ENCODE results near the gene PTPRD. TPM values are rescaled to one million over a fixed set of nuclear protein-coding genes. Genes with fewer than 3 reads are reported as not detected.

PTPRD gene
- total RNA-seq, 1 donor from 2014 or later = 532 TPM

DNA sequence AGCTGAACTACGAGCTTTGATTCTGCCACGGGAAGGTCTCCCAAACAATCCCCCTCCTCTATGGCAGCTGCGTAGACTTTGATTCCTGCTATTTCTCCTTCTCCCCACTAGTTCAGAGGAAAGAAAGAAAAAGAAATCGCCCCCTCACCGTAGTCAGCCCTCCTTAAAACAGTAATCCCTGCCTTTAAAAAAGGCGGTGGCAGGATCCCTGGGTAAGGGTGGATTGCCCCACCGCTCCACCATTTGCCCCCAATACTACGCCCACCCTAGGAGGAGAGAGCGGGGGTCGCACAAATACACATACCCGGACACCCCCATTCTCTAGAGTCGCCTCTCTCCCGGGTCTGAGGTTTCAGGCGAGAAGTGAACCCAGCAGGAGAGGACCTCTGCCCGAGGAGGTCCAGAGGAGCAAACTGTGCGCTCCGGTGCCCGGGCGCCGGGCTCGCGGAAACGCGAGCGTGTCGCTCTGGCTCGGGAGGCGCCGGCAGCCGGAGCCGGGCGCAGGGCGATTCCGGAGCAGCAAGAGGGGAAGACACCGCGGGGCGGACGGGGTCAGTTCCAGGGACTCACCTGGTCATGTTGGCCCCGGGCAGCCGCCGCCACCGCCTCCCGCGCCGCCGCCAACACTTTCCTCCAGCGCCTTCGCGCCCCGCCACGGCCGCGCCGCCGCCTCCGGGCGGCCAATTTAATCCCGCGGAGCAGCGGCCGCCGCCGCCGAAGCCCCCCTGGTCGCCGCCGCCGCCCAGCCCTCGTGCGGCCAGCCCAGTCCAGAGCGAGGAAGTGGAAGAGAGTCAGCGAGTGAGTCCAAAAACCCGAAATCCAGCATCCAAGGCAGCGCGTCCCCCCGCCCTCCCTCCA lies 1755.5 kb downstream of the PTPRD start:
- Mint-ChIP-seq H3K27ac (ENCODE audit: unreplicated experiment) (peak overlapping the region; percentile 87), H3K4me1 (ENCODE audit: low read depth, unreplicated experiment) (peaks cover 44% of the 10 kb centered on the region), H3K36me3 (ENCODE audit: unreplicated experiment) (no peaks in the 10 kb centered on the region), H3K4me3 (ENCODE audit: unreplicated experiment) (peak overlapping the region; percentile 94), H3K27me3 (ENCODE audit: unreplicated experiment) (peaks cover 24% of the 10 kb centered on the region), H3K9me3 (ENCODE audit: unreplicated experiment) (peaks cover 22% of the 10 kb centered on the region)
- DNase-seq = no peak
- TF ChIP-seq, protein P1, sequence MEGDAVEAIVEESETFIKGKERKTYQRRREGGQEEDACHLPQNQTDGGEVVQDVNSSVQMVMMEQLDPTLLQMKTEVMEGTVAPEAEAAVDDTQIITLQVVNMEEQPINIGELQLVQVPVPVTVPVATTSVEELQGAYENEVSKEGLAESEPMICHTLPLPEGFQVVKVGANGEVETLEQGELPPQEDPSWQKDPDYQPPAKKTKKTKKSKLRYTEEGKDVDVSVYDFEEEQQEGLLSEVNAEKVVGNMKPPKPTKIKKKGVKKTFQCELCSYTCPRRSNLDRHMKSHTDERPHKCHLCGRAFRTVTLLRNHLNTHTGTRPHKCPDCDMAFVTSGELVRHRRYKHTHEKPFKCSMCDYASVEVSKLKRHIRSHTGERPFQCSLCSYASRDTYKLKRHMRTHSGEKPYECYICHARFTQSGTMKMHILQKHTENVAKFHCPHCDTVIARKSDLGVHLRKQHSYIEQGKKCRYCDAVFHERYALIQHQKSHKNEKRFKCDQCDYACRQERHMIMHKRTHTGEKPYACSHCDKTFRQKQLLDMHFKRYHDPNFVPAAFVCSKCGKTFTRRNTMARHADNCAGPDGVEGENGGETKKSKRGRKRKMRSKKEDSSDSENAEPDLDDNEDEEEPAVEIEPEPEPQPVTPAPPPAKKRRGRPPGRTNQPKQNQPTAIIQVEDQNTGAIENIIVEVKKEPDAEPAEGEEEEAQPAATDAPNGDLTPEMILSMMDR (IDR thresholded peaks at IDR 0.05; ENCODE audit: partially characterized antibody, unreplicated experiment) = no peak

DNA sequence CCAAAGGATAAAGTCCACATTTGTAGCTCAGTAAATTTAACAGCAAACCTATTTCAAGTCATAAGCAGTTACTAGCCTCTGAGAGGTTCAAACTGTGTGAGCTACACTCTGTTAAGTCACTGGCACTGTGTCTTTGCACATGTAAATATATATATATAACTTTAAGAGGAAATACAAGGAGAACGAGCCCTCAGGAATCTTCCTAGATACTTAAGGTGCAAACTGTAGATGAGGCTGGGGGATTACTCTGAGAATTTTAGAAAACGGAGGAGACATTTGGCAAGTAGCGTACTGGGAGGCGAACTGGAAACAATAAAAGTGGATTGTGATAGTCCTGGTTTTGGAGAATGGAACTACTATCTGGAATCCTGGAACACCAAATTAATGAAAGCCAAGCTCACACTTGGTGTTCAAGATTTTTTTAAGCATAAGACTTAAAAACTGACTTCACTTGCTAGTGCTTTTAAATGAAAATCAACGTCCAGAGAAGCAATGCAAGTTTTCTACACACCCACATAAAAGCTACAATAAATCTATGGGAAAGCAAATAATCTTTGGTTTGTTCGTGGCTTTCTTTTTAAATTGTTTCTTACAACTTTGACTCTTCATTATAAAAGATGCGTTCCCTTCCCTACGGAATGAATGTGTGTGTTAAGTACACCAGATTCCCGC lies 1756.3 kb downstream of the PTPRD start:
- Mint-ChIP-seq H3K4me1 (ENCODE audit: low read depth, unreplicated experiment) (peaks cover 44% of the 10 kb centered on the region), H3K27me3 (ENCODE audit: unreplicated experiment) (peaks cover 24% of the 10 kb centered on the region), H3K36me3 (ENCODE audit: unreplicated experiment) (no peaks in the 10 kb centered on the region), H3K4me3 (ENCODE audit: unreplicated experiment) (peak overlapping the region; percentile 94), H3K27ac (ENCODE audit: unreplicated experiment) (peak overlapping the region; percentile 87), H3K9me3 (ENCODE audit: unreplicated experiment) (peaks cover 22% of the 10 kb centered on the region)
- DNase-seq = no peak
- TF ChIP-seq, protein P1 (IDR thresholded peaks at IDR 0.05; ENCODE audit: partially characterized antibody, unreplicated experiment) = no peak

DNA sequence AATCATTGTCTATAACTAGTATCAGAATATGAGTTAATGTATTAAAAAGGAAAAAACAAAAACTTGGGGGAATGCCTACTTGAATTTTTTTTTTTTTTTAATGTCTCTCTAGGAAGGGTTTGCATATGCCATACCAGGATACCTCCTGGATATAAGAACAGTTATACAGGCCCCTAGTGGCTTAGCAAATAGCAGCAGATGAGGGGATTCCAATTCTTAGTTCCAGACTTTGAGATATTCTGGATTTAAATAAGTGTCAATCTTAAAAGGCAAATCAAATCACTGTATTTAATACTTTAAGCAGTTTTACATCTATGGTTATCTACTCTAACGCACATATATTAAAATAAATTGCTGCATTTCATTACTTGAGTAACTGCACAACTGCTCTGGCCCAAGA lies 1757.8 kb downstream of the PTPRD start:
- DNase-seq = no peak
- H3K4me1 Mint-ChIP-seq (ENCODE audit: low read depth, unreplicated experiment) = peaks cover 53% of the 10 kb centered on the region
- no peaks in the 10 kb centered on the region for H3K36me3 Mint-ChIP-seq (ENCODE audit: unreplicated experiment)
- TF ChIP-seq, protein P1 (IDR thresholded peaks at IDR 0.05; ENCODE audit: partially characterized antibody, unreplicated experiment) = peak; percentile 45
- peaks cover 24% of the 10 kb centered on the region for H3K27me3 Mint-ChIP-seq (ENCODE audit: unreplicated experiment)
- peak overlapping the region; percentile 83 for H3K27ac Mint-ChIP-seq (ENCODE audit: unreplicated experiment)
- peak overlapping the region; percentile 94 for H3K4me3 Mint-ChIP-seq (ENCODE audit: unreplicated experiment)
- peaks cover 22% of the 10 kb centered on the region for H3K9me3 Mint-ChIP-seq (ENCODE audit: unreplicated experiment)

DNA sequence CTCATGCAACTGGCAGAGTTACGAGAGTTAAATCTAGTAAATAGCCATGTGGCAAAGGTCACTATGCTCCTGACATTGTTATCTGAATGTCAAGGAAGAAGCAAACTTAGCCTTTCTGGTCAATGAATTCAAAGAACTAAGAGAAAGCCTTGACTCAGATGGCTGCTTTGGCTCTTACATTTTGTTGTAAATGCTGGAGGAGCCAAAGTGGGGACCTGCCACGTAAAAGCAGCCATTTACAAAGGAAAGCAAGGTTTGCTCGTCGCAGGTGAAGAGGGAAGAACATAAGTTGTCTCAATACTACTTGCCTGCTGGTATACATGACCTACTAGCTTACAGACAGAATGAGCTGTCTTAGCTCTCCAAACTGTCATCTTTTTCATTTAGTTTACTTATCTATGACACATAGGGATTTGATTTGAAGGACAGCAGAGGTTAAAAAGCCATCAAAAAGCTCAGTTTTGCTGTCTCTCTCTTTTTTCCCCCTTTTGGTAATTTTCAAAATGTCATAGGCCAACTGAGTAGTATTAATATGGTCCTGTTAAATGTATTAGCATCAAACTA lies 1760.4 kb downstream of the PTPRD start:
- peaks cover 5% of the 10 kb centered on the region for H3K9me3 Mint-ChIP-seq (ENCODE audit: unreplicated experiment)

More for the DNA sequence above, 1760.4 kb downstream of the PTPRD start:
- no peaks in the 10 kb centered on the region for H3K36me3 Mint-ChIP-seq (ENCODE audit: unreplicated experiment)
- peaks cover 5% of the 10 kb centered on the region for H3K27me3 Mint-ChIP-seq (ENCODE audit: unreplicated experiment)
- H3K27ac Mint-ChIP-seq (ENCODE audit: unreplicated experiment) = peak overlapping the region; percentile 76
- H3K4me1 Mint-ChIP-seq (ENCODE audit: low read depth, unreplicated experiment) = peaks cover 46% of the 10 kb centered on the region
- TF ChIP-seq, protein P1 (IDR thresholded peaks at IDR 0.05; ENCODE audit: partially characterized antibody, unreplicated experiment) = no peak
- no peak for DNase-seq
- H3K4me3 Mint-ChIP-seq (ENCODE audit: unreplicated experiment) = peak overlapping the region; percentile 85
